K562 (cell line): ENCODE results near the gene YOD1. TPM values are rescaled to one million over a fixed set of nuclear protein-coding genes. Genes with fewer than 3 reads are reported as not detected.
A peak's percentile ranks its signal among the peaks of the same experiment; 100 is the strongest.

Experiments used
- ATAC-seq: fragments of 200-7000 bp; cut with Tn5 transposase; 3 replicates; pipeline ENCODE4 v1.9.1; 2020; ENCODE audit warnings: moderate library complexity
- BruUV-seq: library from RNA; stranded (reverse); fragments of 400-500 nt; replicated peaks from 2 replicates; lab custom pipeline; 2021; lab: Mats Ljungman, UMichigan
- CTCF ChIA-PET: fragments of 300-600 bp; formaldehyde crosslinking; extraction: SDS; loops from one replicate; lab custom pipeline; 2021; ENCODE audit warnings: low intra/inter-chr PET ratio; lab: Yijun Ruan, JAX
- POLR2A ChIA-PET: fragments of 300-600, 350-650 bp; sonication (Branson Sonifier 250); formaldehyde crosslinking; extraction: SDS; loops from one replicate; lab custom pipeline; 2021; ENCODE audit warnings: antibody characterized with exemption, inconsistent platforms; lab: Yijun Ruan, JAX
- DNase-seq, 4 experiments: peaks; one replicate each; pipeline versions ENCODE4 v3.0.0 to v3.0.0-alpha.2; 2011 to 2018; ENCODE audit warnings: low spot score in 3 of 4, mixed read lengths in 3 of 4; ENCODE audit errors: extremely low read depth in 1 of 4
- FAIRE-seq: peaks from 2 replicates; lab custom pipeline; 2011; peaks lifted over from hg19 to GRCh38; lab: Jason Lieb, UNC
- H2AFZ ChIP-seq: 2 replicates; pipeline ENCODE4 v1.6.0; 2011; ENCODE audit warnings: low read depth, low read length, control low read depth, inconsistent platforms
- H3K27ac ChIP-seq: fragments of 200-600 bp; 3 replicates; pipeline ENCODE4 v1.8.0; 2011; ENCODE audit warnings: low read depth, mild to moderate bottlenecking, control low read depth, inconsistent platforms, low read length, moderate library complexity, mixed read lengths; ENCODE audit errors: extremely low read depth
- H3K27me3 ChIP-seq, 2 experiments: fragments of 300-600 bp in 1 of 2; 2 replicates in 1 of 2; 3 replicates in 1 of 2; pipeline versions ENCODE4 v1.6.0 to v1.8.0; 2011; ENCODE audit warnings: inconsistent platforms in 2 of 2, low read length in 2 of 2, mild to moderate bottlenecking in 1 of 2, mixed read lengths in 1 of 2, moderate library complexity in 1 of 2; ENCODE audit not compliant: control insufficient read depth in 2 of 2, insufficient read depth in 2 of 2
- H3K36me3 ChIP-seq: fragments of 300-600 bp; 3 replicates; pipeline ENCODE4 v1.8.0; 2011; ENCODE audit warnings: mild to moderate bottlenecking, low read length, inconsistent platforms; ENCODE audit not compliant: control insufficient read depth, insufficient read depth
- H3K4me1 ChIP-seq, 2 experiments: fragments of 200-600 bp in 1 of 2; replicated peaks in 1 of 2; 2 replicates in 1 of 2; 3 replicates in 1 of 2; pipeline versions ENCODE4 v1.5.1 to v1.8.0; 2011; ENCODE audit warnings: inconsistent platforms in 2 of 2, low read length in 2 of 2, mild to moderate bottlenecking in 1 of 2, mixed read lengths in 1 of 2, moderate library complexity in 1 of 2; ENCODE audit not compliant: control insufficient read depth in 2 of 2, insufficient read depth in 2 of 2
- H3K4me2 ChIP-seq: 2 replicates; pipeline ENCODE4 v1.6.1; 2011; ENCODE audit warnings: low read length, control low read depth, inconsistent platforms, mixed read lengths; ENCODE audit not compliant: insufficient read depth
- H3K4me3 ChIP-seq: fragments of 200-600 bp; sonication (generic), shearing (Covaris generic); 2 replicates; pipeline ENCODE4 v1.5.1; 2016; ENCODE audit warnings: control low read depth, inconsistent platforms
- H3K79me2 ChIP-seq: fragments of 200-600 bp; 3 replicates; pipeline ENCODE4 v1.8.0; 2011; ENCODE audit warnings: low read length, inconsistent platforms; ENCODE audit not compliant: control insufficient read depth, insufficient read depth
- H3K9ac ChIP-seq, 2 experiments: 2 replicates each; pipeline versions ENCODE4 v1.6.0 to v1.6.1; 2011; ENCODE audit warnings: low read depth in 2 of 2, low read length in 2 of 2, control low read depth in 1 of 2, inconsistent platforms in 1 of 2, mild to moderate bottlenecking in 1 of 2, mixed read lengths in 1 of 2; ENCODE audit not compliant: insufficient read depth in 1 of 2
- H3K9me1 ChIP-seq: one replicate; pipeline ENCODE4 v1.6.0; 2011; ENCODE audit warnings: inconsistent platforms, mild to moderate bottlenecking, low read length, moderate library complexity; ENCODE audit not compliant: control insufficient read depth, insufficient read depth
- H3K9me3 ChIP-seq: replicated peaks from 2 replicates; pipeline ENCODE4 v1.5.1; 2011; ENCODE audit warnings: low read depth, low read length, inconsistent platforms; ENCODE audit not compliant: control insufficient read depth, insufficient read depth
- H4K20me1 ChIP-seq: replicated peaks from 2 replicates; pipeline ENCODE4 v1.6.1; 2011; ENCODE audit warnings: low read length, inconsistent platforms, mixed read lengths; ENCODE audit not compliant: control insufficient read depth, insufficient read depth
- ATF7 ChIP-seq: fragments of 450-650 bp; IDR thresholded peaks from 2 replicates; pipeline ENCODE4 v1.7.1; 2014; ENCODE audit warnings: mild to moderate bottlenecking, moderate library complexity
- ETV1 ChIP-seq: fragments of 450-650 bp; conservative IDR thresholded peaks from 2 replicates; pipeline ENCODE4 v1.6.1; 2016; ENCODE audit warnings: missing genetic modification characterization, control low read depth, low read depth, missing compliant biosample characterization
- KLF13 ChIP-seq: fragments of 450-650 bp; IDR thresholded peaks from 2 replicates; pipeline ENCODE4 v1.6.1; 2016; ENCODE audit warnings: missing genetic modification characterization, low read depth, mild to moderate bottlenecking, missing compliant biosample characterization, moderate library complexity, borderline replicate concordance
- SETDB1 ChIP-seq: IDR thresholded peaks from one replicate; pipeline ENCODE4 v1.6.1; 2012; ENCODE audit warnings: low read length, control low read depth, inconsistent platforms
- ZNF384 ChIP-seq: IDR thresholded peaks from 2 replicates; pipeline ENCODE4 v1.6.1; 2012; ENCODE audit warnings: low read depth, low read length, improper control_type of control experiment
- ZNF766 ChIP-seq: fragments of 200-800 bp; sonication (Bioruptor generic); conservative IDR thresholded peaks from 2 replicates; pipeline ENCODE4 v1.6.1; 2016; ENCODE audit warnings: missing genetic modification characterization, missing compliant biosample characterization
- WGBS: fragments of 100-300 bp; shearing (Covaris generic); methylation state at CpG from one replicate; pipeline ENCODE4 v1.1.6; 2016; ENCODE audit warnings: low coverage, mixed read lengths; ENCODE audit not compliant: insufficient coverage; ENCODE audit errors: missing lambda C conversion rate; 5-methylcytosine and 5-hydroxymethylcytosine counted together
- in situ Hi-C: fragments of 300-500 bp; cut with MboI; formaldehyde crosslinking; loops from 4 replicates; pipeline ENCODE4 v1.15.0; 2018; ENCODE audit warnings: inconsistent platforms, mixed read lengths
- intact Hi-C: fragments of 100-400 bp; cut with micrococcal nuclease; formaldehyde crosslinking; loops from 2 replicates; pipeline ENCODE4 v1.14.2; 2022
- polyA plus RNA-seq, 8 experiments: library from polyadenylated mRNA; depleted of rRNA in 4 of 8; stranded (reverse) in 5 of 8; unstranded in 3 of 8; fragments of >200 nt; fragmentation: Nextera tagmentation in 2 of 8; fragmentation: Illumina TruSeq in 1 of 8; extraction: Ambion mirVana in 2 of 8; extraction: Trizol in 1 of 8; gene quantifications; 2 replicates each; pipeline versions ENCODE4 v1.2.1 to v1.2.3, GENCODE V29; 2011 to 2014; ENCODE audit warnings: inconsistent platforms in 1 of 8, missing spikeins in 1 of 8
- total RNA-seq, 7 experiments: library from RNA; depleted of rRNA in 6 of 7; stranded (reverse); fragments of >200 nt in 6 of 7; fragmentation: Illumina TruSeq in 2 of 7; extraction: Trizol in 2 of 7; gene quantifications; 2 replicates each; pipeline versions ENCODE4 v1.2.1 to v1.2.3, GENCODE V29; 2011 to 2021; ENCODE audit warnings: low replicate concordance in 1 of 7
- TF ChIP-seq, protein P1 (sequence below), 2 experiments: fragments of 450-650 bp in 1 of 2; IDR thresholded peaks; 2 replicates each; pipeline ENCODE4 v1.6.1; 2011 to 2017; ENCODE audit warnings: low read depth in 2 of 2, antibody characterized with exemption in 1 of 2, borderline replicate concordance in 1 of 2, low read length in 1 of 2, mild to moderate bottlenecking in 1 of 2, mixed read lengths in 1 of 2; ENCODE audit not compliant: control insufficient read depth in 1 of 2
- TF ChIP-seq, protein P2 (sequence below): sonication (generic); formaldehyde crosslinking; IDR thresholded peaks from 2 replicates; pipeline ENCODE4 v1.8.0; 2022; ENCODE audit warnings: missing genetic modification reagents, mild to moderate bottlenecking, moderate library complexity, borderline replicate concordance
- TF ChIP-seq, protein P3 (sequence below): sonication (generic); formaldehyde crosslinking; IDR thresholded peaks from 2 replicates; pipeline ENCODE4 v1.9.0; 2022; ENCODE audit warnings: mild to moderate bottlenecking, missing genetic modification reagents
- TF ChIP-seq, protein P4 (sequence below): fragments of 450-650 bp; formaldehyde crosslinking; IDR thresholded peaks from 2 replicates; pipeline ENCODE4 v1.4.0; 2022; ENCODE audit warnings: missing genetic modification characterization
- TF ChIP-seq, protein P5 (sequence below): fragments of 450-650 bp; IDR thresholded peaks from 2 replicates; pipeline ENCODE4 v1.6.1; 2016; ENCODE audit warnings: low read depth, mild to moderate bottlenecking, moderate library complexity

The YOD1 gene
- total and polyA plus RNA-seq, 9 of the 15 experiments (the other 6 are each of a cell fraction or from before 2014, with no cell fraction given), result 18.2 to 78.1 (median 46.9) TPM

DNA sequence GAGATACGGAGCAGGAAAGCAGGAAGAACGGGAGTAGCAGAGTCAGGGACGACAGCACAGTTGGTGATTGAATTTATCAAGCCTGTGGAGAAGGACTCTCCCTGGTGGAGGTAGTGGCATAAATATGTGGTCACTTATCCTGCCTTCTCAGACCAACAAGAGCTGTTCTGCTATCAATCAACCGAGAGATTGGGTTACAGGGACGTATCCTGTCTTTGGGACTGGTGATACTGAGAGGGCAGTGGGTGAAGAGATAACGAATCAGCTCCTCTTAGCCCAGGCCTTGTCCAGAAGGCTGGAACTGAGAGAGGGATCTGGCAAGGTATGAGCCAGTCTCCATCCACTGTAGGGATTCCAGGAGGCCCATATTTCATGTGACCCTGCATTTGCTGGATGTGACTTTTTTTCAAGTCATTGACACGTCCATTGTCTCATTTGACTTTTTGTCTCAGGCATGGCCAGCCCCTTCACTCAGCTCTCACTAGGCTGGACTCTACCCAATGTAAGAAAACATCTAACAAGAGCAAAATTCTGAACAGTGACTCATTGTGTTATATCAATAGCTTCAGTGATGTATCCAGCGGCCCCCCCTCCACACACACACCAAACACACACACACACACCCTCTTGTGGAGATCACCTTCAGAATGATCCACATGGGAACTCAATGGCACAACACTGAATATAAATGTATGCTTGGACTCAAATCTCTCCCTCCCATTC is 29.7 kb downstream of the YOD1 start:
- H3K79me2 ChIP-seq, result peaks cover 16% of the 10 kb centered on the region; the same call in 2 of the 3 replicates
- H4K20me1 ChIP-seq, result no peaks in the 10 kb centered on the region
- ATAC-seq (peak; percentile 40), DNase-seq (peak; percentile 85 to 96 (median 87)), FAIRE-seq (peak; percentile 94)
- H3K4me1 ChIP-seq, result peaks cover 70 to 90% of the 10 kb centered on the region in 2 experiments
- 2% methylated on average over 8 of the region's 8 CpGs for WGBS
- in situ Hi-C loops (no loop called here), intact Hi-C loops (loop anchor here (2.0 to 5.0 kb wide), 3 partner anchors 56 to 726 kb away; partner anchors contain the start of gene CD55)
- ChIA-PET POLR2A (interaction anchor here (0.9 to 8.6 kb wide), 7 partner anchors 11 to 386 kb away, joined by 4 to 97 read pairs (median 11); partner anchors contain the start of genes C1orf116, DYRK3, PFKFB2 and YOD1), CTCF (interaction anchor here (0.9 kb wide), 1 partner anchor 58 kb away, joined by 3 read pairs; no protein-coding TSS in a partner anchor)
- peak overlapping the region; percentile 1; the same call in 1 of the 2 replicates for H3K4me3 ChIP-seq
- H3K9ac ChIP-seq, result peak overlapping the region; percentile 55 to 66; a peak in 3 of 4 replicates
- H3K9me1 ChIP-seq, result peaks cover 8% of the 10 kb centered on the region
- H3K27ac ChIP-seq, result peak overlapping the region; percentile 87
- no TSS peak for BruUV-seq
- H3K27me3 ChIP-seq, result no peaks in the 10 kb centered on the region
- peak overlapping the region; percentile 71 for H3K4me2 ChIP-seq
- peak overlapping the region; percentile 67 for H2AFZ ChIP-seq
- H3K36me3 ChIP-seq, result peaks cover 7% of the 10 kb centered on the region; the same call in 2 of the 3 replicates
- H3K9me3 ChIP-seq, result no peaks in the 10 kb centered on the region
- TF ChIP-seq ZNF766 (CRISPR knock-in tag) (peak; percentile 90), SETDB1 (peak; percentile 9), ETV1 (peak; percentile 79), KLF13 (tag) (peak; percentile 19; the same call in 1 of the 2 replicates), ZNF384 (no peak), ATF7 (0 out of 2 replicates have a peak, but pooled peaks have one; percentile 57)
- TF ChIP-seq, protein P1, sequence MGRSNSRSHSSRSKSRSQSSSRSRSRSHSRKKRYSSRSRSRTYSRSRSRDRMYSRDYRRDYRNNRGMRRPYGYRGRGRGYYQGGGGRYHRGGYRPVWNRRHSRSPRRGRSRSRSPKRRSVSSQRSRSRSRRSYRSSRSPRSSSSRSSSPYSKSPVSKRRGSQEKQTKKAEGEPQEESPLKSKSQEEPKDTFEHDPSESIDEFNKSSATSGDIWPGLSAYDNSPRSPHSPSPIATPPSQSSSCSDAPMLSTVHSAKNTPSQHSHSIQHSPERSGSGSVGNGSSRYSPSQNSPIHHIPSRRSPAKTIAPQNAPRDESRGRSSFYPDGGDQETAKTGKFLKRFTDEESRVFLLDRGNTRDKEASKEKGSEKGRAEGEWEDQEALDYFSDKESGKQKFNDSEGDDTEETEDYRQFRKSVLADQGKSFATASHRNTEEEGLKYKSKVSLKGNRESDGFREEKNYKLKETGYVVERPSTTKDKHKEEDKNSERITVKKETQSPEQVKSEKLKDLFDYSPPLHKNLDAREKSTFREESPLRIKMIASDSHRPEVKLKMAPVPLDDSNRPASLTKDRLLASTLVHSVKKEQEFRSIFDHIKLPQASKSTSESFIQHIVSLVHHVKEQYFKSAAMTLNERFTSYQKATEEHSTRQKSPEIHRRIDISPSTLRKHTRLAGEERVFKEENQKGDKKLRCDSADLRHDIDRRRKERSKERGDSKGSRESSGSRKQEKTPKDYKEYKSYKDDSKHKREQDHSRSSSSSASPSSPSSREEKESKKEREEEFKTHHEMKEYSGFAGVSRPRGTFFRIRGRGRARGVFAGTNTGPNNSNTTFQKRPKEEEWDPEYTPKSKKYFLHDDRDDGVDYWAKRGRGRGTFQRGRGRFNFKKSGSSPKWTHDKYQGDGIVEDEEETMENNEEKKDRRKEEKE (IDR thresholded peaks at IDR 0.05; ENCODE audit: borderline replicate concordance in 1 of 2, control insufficient read depth in 1 of 2, low read depth in 2 of 2, low read length in 1 of 2), result peak in 1 of 2 experiments; percentile 84; a peak in 1 of 4 replicates
- TF ChIP-seq, protein P2, sequence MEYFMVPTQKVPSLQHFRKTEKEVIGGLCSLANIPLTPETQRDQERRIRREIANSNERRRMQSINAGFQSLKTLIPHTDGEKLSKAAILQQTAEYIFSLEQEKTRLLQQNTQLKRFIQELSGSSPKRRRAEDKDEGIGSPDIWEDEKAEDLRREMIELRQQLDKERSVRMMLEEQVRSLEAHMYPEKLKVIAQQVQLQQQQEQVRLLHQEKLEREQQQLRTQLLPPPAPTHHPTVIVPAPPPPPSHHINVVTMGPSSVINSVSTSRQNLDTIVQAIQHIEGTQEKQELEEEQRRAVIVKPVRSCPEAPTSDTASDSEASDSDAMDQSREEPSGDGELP (CRISPR knock-in tag), result peak; percentile 38; the same call in 1 of the 2 replicates
- TF ChIP-seq, protein P3, sequence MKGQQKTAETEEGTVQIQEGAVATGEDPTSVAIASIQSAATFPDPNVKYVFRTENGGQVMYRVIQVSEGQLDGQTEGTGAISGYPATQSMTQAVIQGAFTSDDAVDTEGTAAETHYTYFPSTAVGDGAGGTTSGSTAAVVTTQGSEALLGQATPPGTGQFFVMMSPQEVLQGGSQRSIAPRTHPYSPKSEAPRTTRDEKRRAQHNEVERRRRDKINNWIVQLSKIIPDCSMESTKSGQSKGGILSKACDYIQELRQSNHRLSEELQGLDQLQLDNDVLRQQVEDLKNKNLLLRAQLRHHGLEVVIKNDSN, result no peak
- TF ChIP-seq, protein P4, sequence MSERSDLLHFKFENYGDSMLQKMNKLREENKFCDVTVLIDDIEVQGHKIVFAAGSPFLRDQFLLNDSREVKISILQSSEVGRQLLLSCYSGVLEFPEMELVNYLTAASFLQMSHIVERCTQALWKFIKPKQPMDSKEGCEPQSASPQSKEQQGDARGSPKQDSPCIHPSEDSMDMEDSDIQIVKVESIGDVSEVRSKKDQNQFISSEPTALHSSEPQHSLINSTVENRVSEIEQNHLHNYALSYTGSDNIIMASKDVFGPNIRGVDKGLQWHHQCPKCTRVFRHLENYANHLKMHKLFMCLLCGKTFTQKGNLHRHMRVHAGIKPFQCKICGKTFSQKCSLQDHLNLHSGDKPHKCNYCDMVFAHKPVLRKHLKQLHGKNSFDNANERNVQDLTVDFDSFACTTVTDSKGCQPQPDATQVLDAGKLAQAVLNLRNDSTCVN, result peak; percentile 69; the same call in 1 of the 2 replicates
- TF ChIP-seq, protein P5, sequence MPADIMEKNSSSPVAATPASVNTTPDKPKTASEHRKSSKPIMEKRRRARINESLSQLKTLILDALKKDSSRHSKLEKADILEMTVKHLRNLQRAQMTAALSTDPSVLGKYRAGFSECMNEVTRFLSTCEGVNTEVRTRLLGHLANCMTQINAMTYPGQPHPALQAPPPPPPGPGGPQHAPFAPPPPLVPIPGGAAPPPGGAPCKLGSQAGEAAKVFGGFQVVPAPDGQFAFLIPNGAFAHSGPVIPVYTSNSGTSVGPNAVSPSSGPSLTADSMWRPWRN, result peak; percentile 57
